ENCODE results near the gene OAS3.

Gene OAS3

DNA sequence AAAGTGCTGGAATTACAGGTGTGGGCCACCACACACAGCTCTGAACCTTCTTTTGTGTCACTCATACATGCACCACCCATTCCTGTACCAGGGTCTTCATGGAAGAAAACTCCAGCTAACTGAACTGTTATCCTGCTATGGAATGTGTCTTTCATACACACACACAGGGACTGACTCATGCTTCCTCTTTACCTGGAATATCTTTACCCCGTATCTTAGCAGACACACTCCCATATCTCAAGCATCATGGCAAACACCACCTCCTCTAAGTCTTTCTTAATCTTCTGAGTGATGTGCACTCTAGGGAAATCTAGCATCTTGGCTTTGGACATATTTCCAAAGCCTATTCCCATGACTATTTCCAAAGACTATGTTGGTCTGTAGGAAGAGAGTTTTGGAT is 83.2 kb downstream of the OAS3 start:
- no peak for DNase-seq (ENCODE audit: extremely low read depth, low read depth)

More for the DNA sequence above, 83.2 kb downstream of the OAS3 start:
- TF ChIP-seq, protein P1, sequence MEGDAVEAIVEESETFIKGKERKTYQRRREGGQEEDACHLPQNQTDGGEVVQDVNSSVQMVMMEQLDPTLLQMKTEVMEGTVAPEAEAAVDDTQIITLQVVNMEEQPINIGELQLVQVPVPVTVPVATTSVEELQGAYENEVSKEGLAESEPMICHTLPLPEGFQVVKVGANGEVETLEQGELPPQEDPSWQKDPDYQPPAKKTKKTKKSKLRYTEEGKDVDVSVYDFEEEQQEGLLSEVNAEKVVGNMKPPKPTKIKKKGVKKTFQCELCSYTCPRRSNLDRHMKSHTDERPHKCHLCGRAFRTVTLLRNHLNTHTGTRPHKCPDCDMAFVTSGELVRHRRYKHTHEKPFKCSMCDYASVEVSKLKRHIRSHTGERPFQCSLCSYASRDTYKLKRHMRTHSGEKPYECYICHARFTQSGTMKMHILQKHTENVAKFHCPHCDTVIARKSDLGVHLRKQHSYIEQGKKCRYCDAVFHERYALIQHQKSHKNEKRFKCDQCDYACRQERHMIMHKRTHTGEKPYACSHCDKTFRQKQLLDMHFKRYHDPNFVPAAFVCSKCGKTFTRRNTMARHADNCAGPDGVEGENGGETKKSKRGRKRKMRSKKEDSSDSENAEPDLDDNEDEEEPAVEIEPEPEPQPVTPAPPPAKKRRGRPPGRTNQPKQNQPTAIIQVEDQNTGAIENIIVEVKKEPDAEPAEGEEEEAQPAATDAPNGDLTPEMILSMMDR (IDR thresholded peaks at IDR 0.05; ENCODE audit: low read depth, low read length) = no peak

Data from AG09319 (cell line).